Inferior parietal cortex (tissue), 1 donor: ENCODE results near the gene ITGAV.
A peak's percentile ranks its signal among the peaks of the same experiment; 100 is the strongest.
"Not testable (repeated sequence)": the region's sequence is repeated elsewhere in the genome, so short reads cannot be mapped to it uniquely, and the experiment has no call there.

Experiments used
- DNase-seq: peaks from one replicate; pipeline ENCODE4 v3.0.0-alpha.2; 2016; ENCODE audit errors: extremely low spot score

The ITGAV gene

GRCh38 chr2:186589612-186590349, at the start of gene ITGAV:
Gene ITGAV (plus strand): TSS chr2:186590056. CDS start chr2:186590339, 283 bp downstream.
- DNase-seq, result peak; percentile 80

DNA sequence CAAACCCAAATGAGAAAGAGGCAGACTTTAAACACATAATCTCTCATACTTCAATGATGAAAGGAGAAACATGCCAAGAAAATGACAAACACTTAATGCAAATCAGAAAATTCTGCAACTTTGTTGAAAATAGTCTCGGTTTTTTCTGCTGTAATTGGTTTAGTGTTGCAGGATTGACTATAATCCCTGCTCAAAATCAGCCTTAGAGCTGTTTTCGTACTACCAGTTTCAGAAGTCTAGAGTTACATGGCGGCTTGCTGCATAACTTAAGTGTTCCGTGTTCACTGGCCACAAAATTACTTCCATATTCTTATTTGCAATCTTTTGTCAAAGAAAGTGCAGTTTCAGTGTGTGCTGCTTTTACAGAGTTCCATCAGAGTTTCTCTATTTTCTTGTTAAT, 48.9 kb upstream of the ITGAV start:
- DNase-seq, result no peak

- no peak for DNase-seq
Measured at GRCh38 chr2:186542002-186542401, 47.9 kb upstream of the ITGAV start.

- no peak for DNase-seq
Measured at GRCh38 chr2:186543561-186544131, 46.2 kb upstream of the ITGAV start.

- no peak for DNase-seq
Measured at GRCh38 chr2:186544255-186544675, 45.6 kb upstream of the ITGAV start.

- no peak for DNase-seq
Measured at GRCh38 chr2:186546846-186547245, 43.0 kb upstream of the ITGAV start.

- DNase-seq, result no peak
Measured at GRCh38 chr2:186551323-186552050, 38.4 kb upstream of the ITGAV start.

- no peak for DNase-seq
Measured at GRCh38 chr2:186554429-186554828, 35.4 kb upstream of the ITGAV start.

- DNase-seq, result no peak
Measured at GRCh38 chr2:186554850-186555671, 34.8 kb upstream of the ITGAV start.

- DNase-seq, result no peak
Measured at GRCh38 chr2:186558512-186559276, 31.2 kb upstream of the ITGAV start.

- no peak for DNase-seq
Measured at GRCh38 chr2:186559370-186559769, 30.5 kb upstream of the ITGAV start.

GRCh38 chr2:186559848-186560247, 30.0 kb upstream of the ITGAV start:
- DNase-seq, result no peak

DNA sequence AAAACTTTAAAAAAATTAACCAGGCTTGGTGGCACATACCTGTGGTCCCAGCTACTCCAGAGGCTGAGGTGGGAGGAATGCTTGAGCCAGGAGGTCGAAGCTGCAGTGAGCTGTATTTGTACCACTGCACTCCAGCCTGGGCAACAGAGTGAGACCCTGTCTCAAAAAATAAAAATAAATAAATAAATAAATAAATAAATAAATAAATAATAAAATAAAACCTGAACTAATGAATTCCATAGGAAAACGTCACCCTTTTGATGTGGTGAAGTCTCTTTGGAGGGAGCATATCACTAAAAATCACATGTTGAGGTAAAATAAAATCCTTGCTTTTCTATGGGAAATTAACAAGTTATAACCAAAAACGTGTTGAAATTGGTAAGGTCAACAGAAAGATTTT, 29.6 kb upstream of the ITGAV start:
- DNase-seq, result no peak

DNA sequence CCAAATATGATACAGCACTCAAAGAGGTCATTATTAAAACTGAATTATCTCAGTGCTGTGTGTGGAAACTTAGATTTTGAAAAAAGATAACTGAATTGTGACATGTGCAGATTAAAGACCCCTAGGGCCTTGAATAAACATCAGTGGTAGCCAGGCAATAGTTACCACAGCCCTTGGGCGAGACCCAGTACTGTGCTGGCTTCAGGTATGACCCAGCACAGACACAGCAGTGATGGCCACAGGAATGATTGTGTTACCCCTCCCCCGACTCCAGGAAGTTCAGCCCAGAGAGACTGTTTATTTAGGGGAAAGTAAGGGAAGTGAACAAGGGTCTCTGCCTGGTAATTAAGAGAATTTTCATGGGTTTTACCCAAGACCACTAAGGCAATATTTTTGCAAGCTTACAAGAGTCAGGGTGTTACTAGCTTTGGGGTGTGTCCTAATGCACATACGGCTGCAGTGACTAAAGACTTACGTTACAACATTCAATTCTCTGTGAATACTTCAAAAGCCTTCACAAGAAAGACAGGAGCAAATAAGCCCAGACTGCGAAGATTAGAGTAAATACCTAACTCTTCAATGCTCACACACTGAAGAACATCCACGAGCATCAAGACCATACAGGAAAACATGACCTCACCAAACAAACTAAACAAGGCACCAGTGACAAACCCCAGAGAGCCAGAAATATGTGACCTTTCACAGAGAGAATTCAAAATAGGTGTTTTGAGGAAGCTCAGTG, 28.2 kb upstream of the ITGAV start:
- DNase-seq, result no peak

- DNase-seq, result no peak
Measured at GRCh38 chr2:186562209-186562578, 27.7 kb upstream of the ITGAV start.

DNA sequence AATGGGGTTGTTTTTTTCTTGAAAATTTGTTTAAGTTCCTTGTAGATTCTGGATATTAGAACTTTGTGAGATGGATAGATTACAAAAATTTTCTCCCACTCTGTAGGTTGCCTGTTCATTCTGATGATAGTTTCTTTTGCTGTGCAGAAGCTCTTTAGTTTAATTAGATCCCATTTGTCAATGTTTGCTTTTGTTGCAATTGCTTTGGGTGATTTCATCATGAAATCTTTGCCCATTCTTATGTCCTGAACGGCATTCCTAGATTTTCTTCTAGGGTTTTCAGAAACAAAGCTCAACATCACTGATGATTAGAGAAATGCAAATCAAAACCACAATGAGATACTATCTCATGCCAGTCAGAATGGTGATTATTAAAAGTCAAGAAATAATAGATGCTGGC, 21.3 kb upstream of the ITGAV start:
- not testable (repeated sequence) for DNase-seq

DNA sequence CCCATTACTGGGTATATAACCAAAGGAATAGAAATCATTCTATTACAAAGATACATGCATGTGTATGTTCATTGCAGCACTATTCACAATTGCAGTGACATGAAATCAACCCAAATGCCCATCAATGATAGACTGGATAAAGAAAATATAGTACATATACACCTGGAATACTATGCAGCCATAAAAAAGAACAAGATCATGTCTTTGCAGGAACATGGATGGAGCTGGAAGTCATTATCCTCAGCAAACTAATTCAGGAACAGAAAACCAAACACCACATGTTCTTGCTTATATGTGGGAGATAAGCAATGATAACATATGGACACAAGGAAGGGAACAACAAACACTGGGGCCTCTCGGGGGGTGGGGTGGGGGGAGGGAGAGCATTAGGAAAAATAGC, 20.7 kb upstream of the ITGAV start:
- not testable (repeated sequence) for DNase-seq

GRCh38 chr2:186569897-186570296, 20.0 kb upstream of the ITGAV start:
- DNase-seq, result no peak

GRCh38 chr2:186570604-186571003, 19.3 kb upstream of the ITGAV start:
- DNase-seq, result no peak

GRCh38 chr2:186572705-186573104, 17.2 kb upstream of the ITGAV start:
- no peak for DNase-seq

GRCh38 chr2:186573531-186573930, 16.3 kb upstream of the ITGAV start:
- DNase-seq, result no peak
